Peyer's patch (tissue), 4 donors: ENCODE results near the gene KRT13. TPM values are rescaled to one million over a fixed set of nuclear protein-coding genes. Genes with fewer than 3 reads are reported as not detected.
A peak's percentile ranks its signal among the peaks of the same experiment; 100 is the strongest.

Experiments used
- DNase-seq, 3 donors: peaks; one replicate each; pipeline ENCODE4 v3.0.0-alpha.2; 2017 to 2019
- H3K27ac ChIP-seq, 4 donors: fragments of 200-600 bp; sonication (generic); one replicate each; pipeline ENCODE4 v1.5.1; 2016 to 2019
- H3K27me3 ChIP-seq, 2 donors: fragments of 200-600 bp; sonication (generic); one replicate each; pipeline ENCODE4 v1.5.1; 2019
- H3K36me3 ChIP-seq, 3 donors: fragments of 200-600 bp; sonication (generic); one replicate each; pipeline ENCODE4 v1.5.1; 2016 to 2019
- H3K4me1 ChIP-seq, 4 donors: fragments of 200-600 bp; sonication (generic); one replicate each; pipeline ENCODE4 v1.5.1; 2016 to 2019
- H3K4me3 ChIP-seq, 4 donors: fragments of 200-600 bp; sonication (generic); 1 replicate in 3 of 4; 2 replicates in 1 of 4; pipeline ENCODE4 v1.5.1; 2016 to 2019; ENCODE audit warnings: mild to moderate bottlenecking in 1 of 4
- H3K9me3 ChIP-seq, 4 donors: fragments of 200-600 bp; sonication (generic); one replicate each; pipeline ENCODE4 v1.5.1; 2016 to 2019; ENCODE audit warnings: mild to moderate bottlenecking in 1 of 4
- CTCF ChIP-seq, 6 experiments: fragments of 450-650 bp in 4 of 6; fragments of 200-600 bp in 2 of 6; sonication (generic) in 1 of 6; IDR thresholded peaks; one replicate each; pipeline ENCODE4 v1.5.1; 2017 to 2019; ENCODE audit warnings: antibody characterized with exemption in 6 of 6, mild to moderate bottlenecking in 3 of 6, moderate library complexity in 1 of 6
- POLR2A ChIP-seq, 2 donors: fragments of 450-650 bp; IDR thresholded peaks; one replicate each; pipeline ENCODE4 v1.5.1; 2017; ENCODE audit warnings: antibody characterized with exemption in 2 of 2, mild to moderate bottlenecking in 2 of 2, moderate library complexity in 2 of 2
- total RNA-seq, 4 donors: library from RNA; depleted of rRNA; stranded (reverse); fragments of >200 nt; gene quantifications; one replicate each; pipeline ENCODE4 v1.1.0, GENCODE V29; 2016

KRT13 gene
- total RNA-seq, 4 donors from 2014 or later: 2.5 TPM; not detected in 3

GRCh38 chr17:41536741-41537613, 31.6 kb upstream of the KRT13 start:
- Histone ChIP-seq H3K4me1 (peaks cover 0 to 6% (median 0%) of the 10 kb centered on the region in 4 donors), H3K27ac (no peak overlapping the region), H3K36me3 (no peaks in the 10 kb centered on the region), H3K9me3 (no peaks in the 10 kb centered on the region), H3K27me3 (no peaks in the 10 kb centered on the region), H3K4me3 (no peak overlapping the region)
- DNase-seq: no peak
- TF ChIP-seq CTCF (IDR thresholded peaks at IDR 0.05): no peak
- no peak for TF ChIP-seq POLR2A (IDR thresholded peaks at IDR 0.05)

- TF ChIP-seq CTCF (IDR thresholded peaks at IDR 0.05): no peak
- TF ChIP-seq POLR2A (IDR thresholded peaks at IDR 0.05): no peak
- peak in 2 of 3 donors; percentile 65 to 69 for DNase-seq
- H3K4me1 ChIP-seq: peaks cover 0 to 6% (median 2%) of the 10 kb centered on the region in 4 donors
- no peak overlapping the region for H3K27ac ChIP-seq
- no peaks in the 10 kb centered on the region for H3K36me3 ChIP-seq
- H3K9me3 ChIP-seq: no peaks in the 10 kb centered on the region
- no peak overlapping the region for H3K4me3 ChIP-seq
- no peaks in the 10 kb centered on the region for H3K27me3 ChIP-seq
Measured at GRCh38 chr17:41535764-41536481, 30.5 kb upstream of the KRT13 start.

- H3K36me3 ChIP-seq: no peaks in the 10 kb centered on the region
- H3K27ac ChIP-seq: no peak overlapping the region
- no peaks in the 10 kb centered on the region for H3K27me3 ChIP-seq
- peak in 1 of 3 donors; percentile 34 for DNase-seq
- H3K9me3 ChIP-seq: no peaks in the 10 kb centered on the region
- H3K4me1 ChIP-seq: peaks cover 0 to 9% (median 0%) of the 10 kb centered on the region in 4 donors
- no peak for TF ChIP-seq POLR2A (IDR thresholded peaks at IDR 0.05)
- TF ChIP-seq CTCF (IDR thresholded peaks at IDR 0.05): no peak
- no peak overlapping the region for H3K4me3 ChIP-seq
Measured at GRCh38 chr17:41534899-41535546, 29.6 kb upstream of the KRT13 start.

GRCh38 chr17:41533613-41534012, 28.2 kb upstream of the KRT13 start:
- Histone ChIP-seq H3K4me1 (peaks cover 0 to 16% (median 0%) of the 10 kb centered on the region in 4 donors), H3K36me3 (no peaks in the 10 kb centered on the region), H3K27ac (no peak overlapping the region), H3K27me3 (no peaks in the 10 kb centered on the region), H3K9me3 (no peaks in the 10 kb centered on the region), H3K4me3 (no peak overlapping the region)
- TF ChIP-seq POLR2A (IDR thresholded peaks at IDR 0.05) (no peak), CTCF (IDR thresholded peaks at IDR 0.05) (no peak)
- no peak for DNase-seq

GRCh38 chr17:41532947-41533570, 27.6 kb upstream of the KRT13 start:
- Histone ChIP-seq H3K36me3 (no peaks in the 10 kb centered on the region), H3K9me3 (no peaks in the 10 kb centered on the region), H3K27ac (no peak overlapping the region), H3K4me1 (peaks cover 0 to 20% (median 0%) of the 10 kb centered on the region in 4 donors), H3K27me3 (peaks cover 0 to 3% of the 10 kb centered on the region in 2 donors), H3K4me3 (no peak overlapping the region)
- TF ChIP-seq CTCF (IDR thresholded peaks at IDR 0.05) (no peak), POLR2A (IDR thresholded peaks at IDR 0.05) (no peak)
- DNase-seq: no peak
